H4 (cell line): ENCODE results near the gene SERPINB8. TPM values are rescaled to one million over a fixed set of nuclear protein-coding genes. Genes with fewer than 3 reads are reported as not detected.
A peak's percentile ranks its signal among the peaks of the same experiment; 100 is the strongest.

Experiments
- DNase-seq: peaks from one replicate; pipeline ENCODE4 v3.0.0-alpha.2; 2015; ENCODE audit warnings: low spot score
- total RNA-seq: library from RNA; depleted of rRNA; stranded (reverse); fragments of >200 nt; shearing (Covaris generic); gene quantifications from 2 replicates; pipeline ENCODE4 v1.2.3, GENCODE V29; 2014

Gene SERPINB8
- total RNA-seq, 1 experiment from 2014 or later, result 9.2 TPM

GRCh38 chr18:63964908-63965307, 5.0 kb upstream of the SERPINB8 start:
- no peak for DNase-seq

- DNase-seq, result no peak
These were observed 4.1 kb upstream of the SERPINB8 start for GRCh38 chr18:63965716-63966330.

GRCh38 chr18:63970809-63971205, 926 bp downstream of the SERPINB8 start:
- no peak for DNase-seq

GRCh38 chr18:63971320-63972001, 1.6 kb downstream of the SERPINB8 start:
- DNase-seq, result no peak

- no peak for DNase-seq
These were observed 2.1 kb downstream of the SERPINB8 start for GRCh38 chr18:63972002-63972376.

- peak; percentile 29 for DNase-seq
These were observed 5.1 kb downstream of the SERPINB8 start for GRCh38 chr18:63974991-63975390.

- no peak for DNase-seq
These were observed 5.7 kb downstream of the SERPINB8 start for GRCh38 chr18:63975628-63976027.

GRCh38 chr18:63977040-63977439, 7.2 kb downstream of the SERPINB8 start:
- DNase-seq, result no peak

- DNase-seq, result peak; percentile 81
These were observed 9.6 kb downstream of the SERPINB8 start for GRCh38 chr18:63979409-63979920.

- DNase-seq, result no peak
These were observed 10.1 kb downstream of the SERPINB8 start for GRCh38 chr18:63980027-63980426.

- no peak for DNase-seq
These were observed 11.1 kb downstream of the SERPINB8 start for GRCh38 chr18:63980896-63981460.

- DNase-seq, result no peak
These were observed 11.8 kb downstream of the SERPINB8 start for GRCh38 chr18:63981719-63982118.

- no peak for DNase-seq
These were observed 12.5 kb downstream of the SERPINB8 start for GRCh38 chr18:63982361-63982760.

GRCh38 chr18:63986885-63987284, 17.0 kb downstream of the SERPINB8 start:
- DNase-seq, result no peak

GRCh38 chr18:63987743-63988142, 17.9 kb downstream of the SERPINB8 start:
- no peak for DNase-seq

- DNase-seq, result no peak
These were observed 22.9 kb downstream of the SERPINB8 start for GRCh38 chr18:63992751-63993150.

GRCh38 chr18:63994783-63995399, 25.0 kb downstream of the SERPINB8 start:
- peak; percentile 61 for DNase-seq

GRCh38 chr18:63997041-63997440, 27.2 kb downstream of the SERPINB8 start:
- DNase-seq, result no peak

- DNase-seq, result no peak
These were observed 27.7 kb downstream of the SERPINB8 start for GRCh38 chr18:63997606-63998005.

- DNase-seq, result no peak
These were observed 30.0 kb downstream of the SERPINB8 start for GRCh38 chr18:63999871-64000270.

GRCh38 chr18:64002581-64002980, 32.7 kb downstream of the SERPINB8 start:
- DNase-seq, result no peak

- no peak for DNase-seq
These were observed 39.4 kb downstream of the SERPINB8 start for GRCh38 chr18:64009305-64009704.

- DNase-seq, result no peak
These were observed 41.6 kb downstream of the SERPINB8 start for GRCh38 chr18:64011513-64011912.
